CD4-positive, alpha-beta T cell (primary cell): ENCODE results near the gene MTSS2. TPM values are rescaled to one million over a fixed set of nuclear protein-coding genes. Genes with fewer than 3 reads are reported as not detected.

Experiments used
- ATAC-seq: fragments of 200-7000 bp; cut with Tn5 transposase; one replicate; pipeline ENCODE4 v1.10.0; 2022; ENCODE audit warnings: mild to moderate bottlenecking; ENCODE audit not compliant: poor library complexity
- CTCF ChIA-PET: fragments of 350-600 bp; sonication (Branson Sonifier 250); formaldehyde crosslinking; loops from one replicate; lab custom pipeline; 2021; ENCODE audit warnings: antibody characterized with exemption, inconsistent platforms; lab: Charles Lee
- POLR2A ChIA-PET: fragments of 350-600 bp; sonication (Branson Sonifier 250); formaldehyde crosslinking; loops from one replicate; lab custom pipeline; 2021; ENCODE audit warnings: antibody characterized with exemption, inconsistent platforms; lab: Charles Lee
- DNase-seq, 14 experiments: peaks; one replicate each; pipeline ENCODE4 v3.0.0-alpha.2; 2013 to 2020; ENCODE audit warnings: mixed read lengths in 2 of 14
- H3K27ac ChIP-seq, 2 donors: one replicate each; pipeline versions ENCODE4 v1.5.1 to v1.7.0; 2013; ENCODE audit warnings: low read length in 2 of 2, low read depth in 1 of 2, mild to moderate bottlenecking in 1 of 2
- H3K27me3 ChIP-seq, 2 experiments: 1 replicate in 1 of 2; 2 replicates in 1 of 2; pipeline versions ENCODE4 v1.6.1 to v1.7.0; 2013; ENCODE audit warnings: low read length in 2 of 2, control low read depth in 1 of 2, mild to moderate bottlenecking in 1 of 2, moderate library complexity in 1 of 2; ENCODE audit not compliant: insufficient read depth in 2 of 2, control insufficient read depth in 1 of 2
- H3K36me3 ChIP-seq: one replicate; pipeline ENCODE4 v1.6.1; 2013; ENCODE audit warnings: low read length, control low read depth; ENCODE audit not compliant: insufficient read depth
- H3K4me1 ChIP-seq: one replicate; pipeline ENCODE4 v1.6.1; 2013; ENCODE audit warnings: low read length, control low read depth; ENCODE audit not compliant: insufficient read depth
- H3K4me3 ChIP-seq: one replicate; pipeline ENCODE4 v1.5.1; 2013; ENCODE audit warnings: mild to moderate bottlenecking, low read length, moderate library complexity
- H3K9me3 ChIP-seq, 2 experiments: 1 replicate in 1 of 2; 2 replicates in 1 of 2; pipeline versions ENCODE4 v1.6.1 to v1.7.0; 2013; ENCODE audit warnings: low read length in 2 of 2, mild to moderate bottlenecking in 2 of 2, control low read depth in 1 of 2, moderate library complexity in 1 of 2; ENCODE audit not compliant: control insufficient read depth in 1 of 2, insufficient read depth in 1 of 2
- H3K27ac Mint-ChIP-seq: one replicate; pipeline ENCODE4 v1.8.0; 2020; ENCODE audit warnings: mixed read lengths
- H3K27me3 Mint-ChIP-seq: one replicate; pipeline ENCODE4 v1.8.0; 2021; ENCODE audit warnings: mixed read lengths
- H3K36me3 Mint-ChIP-seq: one replicate; pipeline ENCODE4 v1.8.0; 2021; ENCODE audit warnings: low read depth, mixed read lengths
- H3K4me1 Mint-ChIP-seq: one replicate; pipeline ENCODE4 v1.8.0; 2021; ENCODE audit warnings: low read depth, mixed read lengths
- H3K4me3 Mint-ChIP-seq: one replicate; pipeline ENCODE4 v1.8.0; 2020; ENCODE audit warnings: mild to moderate bottlenecking, mixed read lengths
- H3K9me3 Mint-ChIP-seq: one replicate; pipeline ENCODE4 v1.8.0; 2020; ENCODE audit warnings: mixed read lengths
- intact Hi-C, 2 experiments: fragments of 100-400 bp; cut with DNase I in 1 of 2; cut with micrococcal nuclease in 1 of 2; formaldehyde crosslinking; loops; one replicate each; pipeline versions ENCODE4 v1.15.1 to v1.9.0; 2023 to 2025; cut with DNase I, micrococcal nuclease
- total RNA-seq, 174 experiments: library from RNA in 2 of 174; stranded (reverse) in 2 of 174; gene quantifications; one replicate each; pipeline ENCODE4 v1.2.3 and lab custom pipeline; 2021 to 2026
- TF ChIP-seq, protein P1 (sequence below): fragments of 200-600 bp; IDR thresholded peaks from one replicate; pipeline ENCODE4 v1.8.0; 2022; ENCODE audit warnings: antibody characterized with exemption, mild to moderate bottlenecking

The MTSS2 gene
- total RNA-seq, 2 experiments from 2014 or later = 15.4 to 16.4 TPM

GRCh38 chr16:70704586-70704985 is 18.7 kb upstream of the MTSS2 start:
- H3K36me3 Mint-ChIP-seq = peaks cover 9% of the 10 kb centered on the region
- no peak for DNase-seq
- TF ChIP-seq, protein P1, sequence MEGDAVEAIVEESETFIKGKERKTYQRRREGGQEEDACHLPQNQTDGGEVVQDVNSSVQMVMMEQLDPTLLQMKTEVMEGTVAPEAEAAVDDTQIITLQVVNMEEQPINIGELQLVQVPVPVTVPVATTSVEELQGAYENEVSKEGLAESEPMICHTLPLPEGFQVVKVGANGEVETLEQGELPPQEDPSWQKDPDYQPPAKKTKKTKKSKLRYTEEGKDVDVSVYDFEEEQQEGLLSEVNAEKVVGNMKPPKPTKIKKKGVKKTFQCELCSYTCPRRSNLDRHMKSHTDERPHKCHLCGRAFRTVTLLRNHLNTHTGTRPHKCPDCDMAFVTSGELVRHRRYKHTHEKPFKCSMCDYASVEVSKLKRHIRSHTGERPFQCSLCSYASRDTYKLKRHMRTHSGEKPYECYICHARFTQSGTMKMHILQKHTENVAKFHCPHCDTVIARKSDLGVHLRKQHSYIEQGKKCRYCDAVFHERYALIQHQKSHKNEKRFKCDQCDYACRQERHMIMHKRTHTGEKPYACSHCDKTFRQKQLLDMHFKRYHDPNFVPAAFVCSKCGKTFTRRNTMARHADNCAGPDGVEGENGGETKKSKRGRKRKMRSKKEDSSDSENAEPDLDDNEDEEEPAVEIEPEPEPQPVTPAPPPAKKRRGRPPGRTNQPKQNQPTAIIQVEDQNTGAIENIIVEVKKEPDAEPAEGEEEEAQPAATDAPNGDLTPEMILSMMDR = no peak
- Histone ChIP-seq H3K27ac (no peak overlapping the region), H3K4me3 (no peak overlapping the region), H3K27me3 (no peaks in the 10 kb centered on the region), H3K36me3 (no peaks in the 10 kb centered on the region), H3K4me1 (no peaks in the 10 kb centered on the region), H3K9me3 (no peaks in the 10 kb centered on the region)
- ChIA-PET CTCF (no interaction called here), POLR2A (no interaction called here)
- no peak overlapping the region for H3K27ac Mint-ChIP-seq
- H3K4me1 Mint-ChIP-seq = no peaks in the 10 kb centered on the region
- no peaks in the 10 kb centered on the region for H3K27me3 Mint-ChIP-seq
- intact Hi-C loops = no loop called here
- no peak for ATAC-seq
- no peaks in the 10 kb centered on the region for H3K9me3 Mint-ChIP-seq
- no peak overlapping the region for H3K4me3 Mint-ChIP-seq

DNA sequence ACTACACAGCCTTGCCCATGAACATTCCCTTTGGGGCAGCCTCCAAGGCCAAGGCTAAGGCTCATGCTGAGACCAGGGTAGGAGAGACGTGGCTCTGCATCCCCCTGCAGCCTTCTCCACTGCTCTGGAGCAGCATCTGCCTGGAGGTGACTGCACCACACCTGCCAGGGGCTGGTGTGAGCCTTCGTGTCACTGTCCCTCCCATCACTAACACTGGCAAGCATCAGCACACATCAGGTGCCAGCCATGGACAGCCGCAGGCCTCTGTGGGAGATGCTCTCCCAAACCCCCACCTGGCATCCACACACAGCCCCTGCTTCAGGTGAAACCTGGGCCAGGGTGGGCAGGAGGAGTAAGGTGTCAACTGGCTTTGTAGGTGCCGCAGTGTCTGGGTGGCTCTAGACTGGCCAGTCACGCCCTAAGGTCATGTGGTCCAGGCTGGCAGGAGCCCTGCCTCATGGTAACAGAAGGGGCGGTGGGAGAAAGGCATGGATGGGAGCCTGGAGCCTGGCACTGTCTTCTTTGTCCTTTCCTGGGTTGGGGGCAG is 18.1 kb upstream of the MTSS2 start:
- CTCF ChIA-PET = no interaction called here
- TF ChIP-seq, protein P1 = no peak
- intact Hi-C loops = no loop called here
- no peaks in the 10 kb centered on the region for H3K9me3 ChIP-seq
- ATAC-seq (no peak), DNase-seq (no peak)
- no peak overlapping the region for H3K27ac ChIP-seq
- no peak overlapping the region for H3K4me3 Mint-ChIP-seq
- peaks cover 4% of the 10 kb centered on the region for H3K4me1 Mint-ChIP-seq
- no peaks in the 10 kb centered on the region for H3K27me3 ChIP-seq
- H3K36me3 ChIP-seq = peaks cover under 1% of the 10 kb centered on the region
- no peak overlapping the region for H3K4me3 ChIP-seq
- H3K27me3 Mint-ChIP-seq = no peaks in the 10 kb centered on the region
- H3K36me3 Mint-ChIP-seq = peaks cover 14% of the 10 kb centered on the region
- POLR2A ChIA-PET = no interaction called here
- no peaks in the 10 kb centered on the region for H3K9me3 Mint-ChIP-seq
- no peaks in the 10 kb centered on the region for H3K4me1 ChIP-seq
- H3K27ac Mint-ChIP-seq = no peak overlapping the region

GRCh38 chr16:70703041-70703834 is 17.4 kb upstream of the MTSS2 start:
- H3K27ac ChIP-seq = no peak overlapping the region
- no peaks in the 10 kb centered on the region for H3K27me3 ChIP-seq
- ChIA-PET POLR2A (no interaction called here), CTCF (no interaction called here)
- intact Hi-C loops = no loop called here
- Mint-ChIP-seq H3K4me3 (no peak overlapping the region), H3K27ac (no peak overlapping the region), H3K4me1 (peaks cover 5% of the 10 kb centered on the region), H3K9me3 (no peaks in the 10 kb centered on the region), H3K36me3 (peaks cover 10% of the 10 kb centered on the region), H3K27me3 (no peaks in the 10 kb centered on the region)
- H3K4me3 ChIP-seq = no peak overlapping the region
- TF ChIP-seq, protein P1 = no peak
- no peak for ATAC-seq
- no peak for DNase-seq
- peaks cover 3% of the 10 kb centered on the region for H3K4me1 ChIP-seq
- no peaks in the 10 kb centered on the region for H3K9me3 ChIP-seq
- peaks cover 7% of the 10 kb centered on the region for H3K36me3 ChIP-seq
